Erythroblast (primary cell): ENCODE results near the gene PUM1.

Source experiments
- GATA1 ChIP-seq: IDR thresholded peaks from 2 replicates; pipeline ENCODE4 v1.6.1; 2011; ENCODE audit warnings: low read depth, mild to moderate bottlenecking, control low read depth, low read length, moderate library complexity
- POLR2A ChIP-seq: IDR thresholded peaks from 2 replicates; pipeline ENCODE4 v1.6.1; 2011; ENCODE audit warnings: mild to moderate bottlenecking, low read length

DNA sequence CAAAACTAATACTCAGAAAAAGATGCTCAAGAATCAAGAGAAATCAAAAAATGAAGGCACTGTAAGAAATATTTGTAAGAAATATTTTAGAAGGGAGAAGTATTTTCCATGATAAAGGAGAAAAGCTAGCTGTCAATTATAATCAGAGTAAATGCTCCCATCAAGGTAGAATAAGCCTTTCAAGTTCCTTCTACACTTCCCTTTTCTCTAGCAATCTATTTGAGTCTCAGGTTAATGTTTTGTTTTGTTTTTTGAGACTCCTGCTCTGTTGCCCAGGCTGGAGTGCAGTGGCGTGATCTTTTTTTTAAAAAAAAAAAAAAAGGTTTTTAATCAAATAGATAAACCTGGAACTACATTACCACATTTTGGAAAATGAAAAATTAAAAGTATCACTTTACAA is 33.3 kb downstream of the PUM1 start:
- no peak for TF ChIP-seq POLR2A
- TF ChIP-seq GATA1: no peak
